GM19463 (cell line): ENCODE results near the gene AUTS2.
A peak's percentile ranks its signal among the peaks of the same experiment; 100 is the strongest.
"Not testable (repeated sequence)": the region's sequence is repeated elsewhere in the genome, so short reads cannot be mapped to it uniquely, and the experiment has no call there.

Source experiments
- ATAC-seq: cut with Tn5 transposase; IDR thresholded peaks from one replicate; pipeline ENCODE4 v1.9.1; 2021; ENCODE audit warnings: mild to moderate bottlenecking, moderate library complexity; ENCODE audit not compliant: unreplicated experiment

The AUTS2 gene

DNA sequence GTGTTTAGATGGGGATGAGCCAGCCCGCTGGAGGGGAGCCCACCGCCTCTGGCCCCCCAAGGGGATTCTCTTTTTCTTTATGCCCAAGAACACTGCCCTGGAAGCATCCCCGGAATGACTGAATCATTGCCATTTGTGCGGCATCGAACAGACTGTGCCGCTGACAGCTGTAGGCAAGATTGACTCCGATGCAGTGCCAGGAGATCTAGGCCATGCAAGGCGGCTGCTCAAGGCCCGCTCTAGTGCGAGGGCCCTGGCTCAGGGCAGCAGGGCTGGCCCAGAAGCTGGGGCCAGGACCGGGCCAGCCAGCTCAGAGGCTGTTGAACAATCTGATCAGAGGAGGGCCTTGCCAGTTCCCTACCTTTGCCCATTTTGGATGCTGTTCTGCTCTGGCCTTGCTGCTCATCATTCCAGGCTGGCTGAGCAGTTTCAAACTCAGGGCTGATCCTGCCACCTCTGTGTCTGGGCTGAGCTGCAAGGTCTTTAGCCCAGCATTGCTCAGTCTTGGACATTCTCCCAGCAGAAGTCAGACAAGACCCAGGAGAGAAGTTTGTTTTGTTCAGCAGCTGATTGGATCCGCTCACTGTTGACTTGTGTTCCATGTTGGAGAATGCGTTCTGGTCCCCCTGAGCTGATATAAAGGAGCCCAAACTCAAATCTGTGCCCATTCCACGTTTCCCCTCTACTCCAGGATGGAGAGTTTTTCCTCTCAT lies 1048.4 kb downstream of the AUTS2 start:
- no peak for ATAC-seq

DNA sequence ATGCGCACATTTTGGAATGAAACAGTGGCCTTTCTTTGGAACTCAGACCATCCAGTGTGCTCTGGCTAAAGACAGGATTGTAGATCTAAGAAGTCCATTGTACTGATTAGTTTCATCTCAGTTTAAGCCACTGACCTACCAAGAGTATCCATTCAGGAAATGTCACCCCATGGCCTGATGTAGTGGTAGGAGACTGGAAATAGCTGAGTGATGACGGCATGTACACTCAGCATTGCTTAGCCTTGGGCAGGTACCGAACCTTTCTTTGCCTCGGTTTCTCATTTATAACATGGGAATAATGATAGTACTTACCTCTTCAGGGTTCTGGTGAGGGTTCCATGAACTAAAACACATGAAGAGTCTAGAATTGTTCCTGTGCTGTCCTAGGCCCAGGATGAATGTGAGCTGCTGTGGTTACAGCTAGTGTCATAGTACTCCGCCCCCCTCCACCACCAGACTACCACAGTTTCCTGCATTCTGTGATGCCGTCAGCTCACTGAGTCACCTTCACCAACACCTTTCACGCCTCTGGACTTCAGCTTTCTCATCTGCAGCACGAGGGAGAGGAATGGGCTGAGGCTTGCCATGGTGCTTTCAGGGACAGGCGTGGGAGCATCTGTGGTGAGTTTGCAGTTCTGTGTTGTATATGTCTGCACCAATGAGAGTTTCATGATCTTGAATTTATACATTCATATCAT lies 1049.7 kb downstream of the AUTS2 start:
- no peak for ATAC-seq

DNA sequence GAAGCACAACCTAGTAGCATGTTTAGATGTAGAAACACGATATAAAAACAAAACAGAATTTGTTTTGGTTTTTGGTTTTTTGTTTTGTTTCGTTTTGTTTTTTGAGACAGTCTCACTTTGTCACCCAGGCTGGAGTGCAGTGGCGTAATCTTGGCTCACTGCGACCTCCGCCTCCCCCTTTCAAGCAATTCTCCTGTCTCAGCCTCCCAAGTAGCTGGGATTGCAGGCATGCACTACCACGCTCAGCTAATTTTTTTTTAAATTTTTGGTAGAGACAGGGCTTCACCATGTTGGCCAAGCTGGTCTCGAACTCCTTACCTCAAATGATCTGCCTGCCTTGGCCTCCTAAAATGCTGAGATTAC lies 1050.2 kb downstream of the AUTS2 start:
- ATAC-seq = not testable (repeated sequence)

DNA sequence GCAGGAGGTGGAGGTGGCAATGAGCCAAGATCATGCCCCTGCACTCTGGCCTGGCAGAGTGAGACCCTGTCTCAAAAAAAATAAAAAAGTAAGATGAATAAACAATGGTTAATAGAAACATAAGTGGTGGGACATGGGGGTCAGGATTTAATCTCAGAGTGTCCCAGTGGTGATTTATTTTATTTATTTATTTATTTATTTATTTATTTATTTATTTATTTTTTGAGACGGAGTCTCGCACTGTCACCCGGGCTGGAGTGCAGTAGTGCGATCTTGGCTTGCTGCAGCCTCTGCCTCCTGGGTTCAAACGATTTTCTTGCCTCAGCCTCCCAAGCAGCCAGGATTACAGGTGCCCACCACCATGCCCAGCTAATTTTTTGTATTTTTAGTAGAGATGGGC lies 1051.0 kb downstream of the AUTS2 start:
- ATAC-seq = no peak

DNA sequence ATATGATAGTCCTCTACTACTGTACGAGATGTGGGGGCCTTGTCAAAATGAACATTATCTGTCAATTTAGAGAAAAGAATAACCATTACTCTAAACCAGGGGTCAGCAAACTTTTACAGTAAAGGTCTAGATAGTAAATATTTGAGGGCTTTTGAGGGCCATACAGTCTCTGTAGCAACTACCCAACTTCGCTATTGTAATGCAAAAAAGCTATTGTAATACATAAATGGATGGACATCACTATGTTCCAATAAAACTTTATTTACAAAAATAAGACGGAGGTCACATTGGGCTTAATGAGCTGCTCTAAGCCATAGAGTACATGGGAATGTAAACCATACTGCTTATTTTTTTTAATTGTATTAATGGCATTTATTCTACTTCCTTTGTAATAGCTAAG lies 1055.9 kb downstream of the AUTS2 start:
- ATAC-seq = no peak

DNA sequence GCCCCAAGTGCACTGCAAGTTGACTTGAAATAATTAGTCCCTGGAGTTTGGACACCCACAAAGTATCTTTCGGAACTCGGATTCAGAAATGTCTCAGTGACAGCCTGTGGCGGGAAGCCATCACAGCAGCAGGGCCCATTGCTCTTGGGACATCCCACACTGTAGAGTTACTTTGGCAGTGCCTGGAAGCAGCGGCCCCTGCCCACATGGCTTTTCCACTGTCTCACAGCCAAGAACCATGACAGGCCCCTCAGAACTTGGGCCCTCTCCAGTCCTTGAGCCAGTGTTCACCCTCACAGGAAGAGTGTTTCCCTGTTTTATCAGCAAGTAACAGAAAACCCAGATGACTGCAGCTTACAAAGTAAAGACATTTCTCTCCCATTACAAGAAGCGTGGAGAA lies 1056.7 kb downstream of the AUTS2 start:
- ATAC-seq = no peak

DNA sequence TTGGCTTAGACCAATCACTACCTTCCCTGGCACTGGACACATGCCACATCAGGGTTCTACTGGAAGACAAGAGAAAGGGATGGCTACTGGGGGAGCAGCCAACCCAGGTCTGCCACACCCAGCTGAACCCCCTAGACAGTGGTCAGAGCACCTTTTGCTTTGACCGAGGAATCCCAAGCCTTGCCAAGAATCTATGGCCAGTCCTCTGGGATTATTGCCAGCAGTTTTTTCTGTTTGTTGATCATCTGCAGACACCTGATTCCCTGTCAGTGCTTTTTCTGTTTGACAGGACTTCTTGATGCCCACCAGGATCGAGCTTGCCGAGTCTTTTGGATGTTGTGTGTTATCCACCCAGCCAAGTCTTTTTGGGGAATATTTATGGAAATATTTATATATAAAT lies 1057.4 kb downstream of the AUTS2 start:
- ATAC-seq = no peak

DNA sequence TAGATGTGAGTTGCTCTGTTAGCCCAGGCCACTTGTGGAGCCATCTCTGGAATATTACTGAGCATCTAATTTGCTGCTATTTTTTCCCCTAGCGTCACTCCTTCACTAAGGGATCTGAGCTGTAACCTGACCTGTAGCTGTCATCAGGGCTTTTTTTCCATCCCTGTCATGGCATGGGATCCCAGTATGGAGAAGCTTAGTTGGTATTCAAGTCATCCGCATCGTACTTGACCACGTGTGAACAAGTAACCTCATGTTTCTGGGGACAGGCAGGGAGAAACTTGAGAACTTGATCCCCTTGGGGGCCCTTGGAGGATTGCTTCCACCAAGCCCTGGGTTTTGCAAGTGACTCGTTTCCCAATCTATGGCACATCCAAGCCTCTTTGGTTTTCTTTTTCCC lies 1059.3 kb downstream of the AUTS2 start:
- ATAC-seq = no peak

DNA sequence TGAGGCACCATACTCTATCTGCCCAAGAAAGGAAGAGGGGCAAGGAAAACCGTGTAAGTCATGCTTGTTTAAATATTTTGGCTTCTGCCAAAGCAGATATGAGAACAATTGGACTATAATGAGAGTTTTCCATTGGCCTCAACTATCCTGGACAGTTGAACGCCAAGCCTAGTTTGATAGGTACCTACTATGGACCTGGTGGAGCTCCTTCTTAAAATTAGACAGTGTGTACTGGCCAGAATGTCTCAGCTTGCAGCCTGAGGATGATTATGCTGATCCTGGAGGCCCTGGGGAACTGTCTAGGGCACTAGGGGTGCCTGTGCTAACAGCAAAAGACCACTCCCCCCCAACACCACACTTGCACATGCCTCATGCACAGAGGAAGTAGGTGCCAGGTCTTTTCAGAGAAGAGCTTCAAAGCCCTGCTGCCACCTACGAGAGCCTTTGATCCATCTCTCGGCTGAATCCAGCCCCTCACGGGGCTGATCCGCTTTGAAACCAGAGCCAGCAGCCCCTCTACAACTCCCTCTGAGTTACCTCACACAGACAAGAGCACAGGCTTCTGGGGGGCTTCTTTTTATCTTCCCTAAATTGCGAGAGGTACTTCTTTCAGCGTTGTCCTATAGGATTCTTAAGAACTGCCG lies 1059.8 kb downstream of the AUTS2 start:
- no peak for ATAC-seq

DNA sequence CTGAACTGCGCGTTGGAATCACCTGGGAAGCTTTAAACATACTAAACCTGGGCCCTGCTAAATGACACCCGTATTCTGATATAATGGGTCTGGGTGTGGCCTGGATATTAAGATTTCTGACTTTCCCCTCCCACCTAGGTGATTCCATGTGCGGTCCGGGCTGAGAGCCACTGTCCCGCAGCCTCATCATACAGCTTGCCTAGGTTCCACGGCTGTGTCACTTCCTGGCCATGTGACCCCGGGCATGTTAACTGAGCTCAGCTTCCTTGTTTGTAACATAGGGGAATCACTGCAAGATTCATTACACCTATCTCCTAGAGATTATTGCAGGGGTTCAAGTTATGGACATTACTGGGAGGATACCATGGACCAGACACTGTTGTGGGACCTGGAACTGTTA lies 1061.0 kb downstream of the AUTS2 start:
- ATAC-seq = no peak

DNA sequence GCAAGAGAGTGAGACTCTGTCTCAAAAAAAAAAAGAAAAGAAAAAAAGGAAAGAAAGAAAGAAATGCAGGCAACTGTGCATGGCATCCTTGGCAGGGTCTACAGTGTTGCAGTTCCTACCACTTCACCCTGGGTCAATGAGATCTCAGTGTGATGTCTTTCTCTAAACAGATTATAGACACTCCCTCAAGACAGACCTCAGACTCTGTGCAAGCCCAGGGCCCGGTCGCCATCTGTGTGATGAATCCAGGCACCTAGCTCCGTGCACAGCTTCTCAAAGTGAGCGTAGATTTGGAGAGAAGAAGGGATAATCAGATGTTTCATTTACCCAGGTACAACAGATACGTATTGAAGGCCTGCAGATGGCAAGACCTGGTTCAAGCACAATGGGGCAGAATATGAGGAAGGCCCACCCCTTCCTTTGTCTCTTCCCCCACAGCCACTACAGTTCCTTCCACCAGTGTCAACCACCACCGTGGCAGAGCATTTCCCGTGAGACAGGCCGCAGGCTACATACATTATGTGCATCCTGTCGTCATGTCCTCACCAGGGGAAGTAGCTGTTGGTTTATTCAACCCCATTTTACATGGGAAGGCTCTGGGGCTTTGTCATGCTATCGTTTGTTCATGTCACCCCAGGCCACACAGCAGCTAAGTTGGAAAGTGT lies 1062.0 kb downstream of the AUTS2 start:
- no peak for ATAC-seq

DNA sequence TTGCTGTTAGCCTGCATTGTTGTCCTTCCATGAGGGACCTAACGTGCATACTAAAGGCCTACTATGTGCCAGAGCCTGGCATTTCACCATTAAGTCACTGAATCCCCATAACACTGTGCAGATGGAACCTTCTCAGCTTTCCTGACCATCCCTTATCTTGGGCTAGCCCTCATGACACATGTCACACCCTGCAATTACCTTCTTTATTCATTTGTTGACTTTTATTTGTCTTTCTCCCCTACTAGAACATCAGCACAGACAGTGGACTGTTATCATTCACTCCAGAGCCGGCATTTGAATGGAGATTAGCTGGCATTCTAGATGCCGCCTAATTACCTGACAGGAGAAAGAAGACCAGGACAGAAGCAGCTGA lies 1062.5 kb downstream of the AUTS2 start:
- ATAC-seq = no peak

DNA sequence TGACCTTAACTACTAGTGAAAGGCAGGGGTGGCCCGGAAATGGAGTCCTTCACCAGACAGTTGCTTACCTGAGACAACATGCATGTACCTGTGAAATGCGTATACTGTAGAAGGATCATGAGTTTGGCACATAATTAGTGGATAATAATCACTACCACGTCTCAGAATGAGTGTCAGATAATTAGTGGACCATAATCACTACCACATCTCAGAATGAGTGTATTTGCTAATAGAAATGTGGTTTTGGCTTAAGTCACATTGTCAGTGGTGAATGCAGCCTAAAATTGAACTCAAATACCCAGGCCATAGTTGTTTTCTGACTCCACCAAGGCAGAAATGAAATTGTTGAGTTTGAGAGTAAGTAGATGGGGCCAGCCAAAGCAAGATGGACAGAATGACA lies 1065.4 kb downstream of the AUTS2 start:
- ATAC-seq = no peak

DNA sequence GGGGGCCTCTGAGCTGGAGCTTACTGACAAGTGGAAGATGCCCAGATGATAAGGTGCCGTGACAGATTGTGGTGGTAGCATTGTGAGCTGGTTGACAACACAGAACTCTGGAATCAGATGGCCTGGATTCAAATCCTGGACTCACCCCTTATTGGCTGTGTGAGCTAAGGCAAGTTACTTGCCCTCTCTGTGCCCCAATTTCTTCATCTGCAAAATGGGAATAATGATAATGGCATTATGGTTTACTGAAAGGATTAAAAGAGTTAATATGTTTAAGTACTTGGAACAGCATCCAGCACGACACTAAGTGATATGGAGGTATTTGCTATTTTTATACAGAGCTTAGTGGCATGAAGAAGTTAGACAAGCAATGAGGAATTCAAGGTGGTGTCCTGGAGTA lies 1067.7 kb downstream of the AUTS2 start:
- no peak for ATAC-seq

DNA sequence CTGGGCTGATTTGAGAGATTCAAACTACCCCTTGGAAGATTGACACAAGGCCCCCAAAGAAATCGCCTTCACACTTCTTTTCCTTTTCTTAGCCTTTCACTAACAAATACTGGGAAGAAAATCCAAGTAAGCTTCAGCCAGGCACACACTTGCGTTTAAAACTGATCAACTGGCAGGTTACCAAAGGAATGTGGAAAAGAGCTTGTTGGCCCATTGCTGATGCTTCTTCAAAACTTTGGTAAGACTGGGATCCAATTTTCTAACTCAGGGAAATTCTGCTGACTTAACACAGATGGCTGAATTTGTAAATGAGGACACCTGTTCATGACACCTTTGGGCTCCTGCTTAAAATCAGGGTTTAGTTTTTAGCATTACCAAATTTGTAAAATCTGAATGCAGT lies 1069.1 kb downstream of the AUTS2 start:
- no peak for ATAC-seq

DNA sequence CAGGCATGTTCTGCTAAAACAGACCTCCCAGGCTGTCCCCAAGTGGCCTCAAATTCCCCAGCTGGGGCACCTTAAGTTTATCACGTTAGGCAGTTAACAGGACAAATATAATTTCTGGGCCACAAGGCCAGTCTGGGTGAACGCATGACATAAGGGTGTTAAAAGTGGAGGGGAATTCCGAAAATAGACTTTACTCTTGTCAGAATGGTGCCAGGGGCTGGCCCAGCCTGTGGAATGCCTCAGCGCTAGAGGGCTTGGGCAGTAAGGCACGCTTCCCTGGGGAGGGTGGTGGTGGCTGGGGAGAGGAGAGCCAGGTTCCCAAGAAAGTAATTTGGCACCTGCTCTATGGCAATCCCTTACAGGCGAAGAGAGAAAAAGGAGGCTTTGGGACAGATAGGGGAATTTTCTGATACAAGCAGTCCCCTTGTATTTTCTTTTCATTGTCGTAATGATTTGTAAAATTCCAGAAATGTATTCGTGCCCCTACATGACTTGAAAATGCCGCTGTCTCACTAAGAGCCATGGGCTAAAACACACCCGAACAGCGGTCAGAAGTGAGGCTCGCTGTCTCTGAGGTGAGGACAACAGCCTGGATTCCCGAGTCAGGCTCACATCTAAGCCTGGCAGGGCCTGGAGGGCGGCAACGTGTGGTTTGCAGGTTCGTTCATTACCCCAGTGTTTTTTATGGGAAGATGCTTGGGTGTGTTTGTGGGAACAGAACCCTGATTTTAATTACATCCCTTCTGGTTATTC lies 1070.5 kb downstream of the AUTS2 start:
- ATAC-seq = peak; percentile 76

DNA sequence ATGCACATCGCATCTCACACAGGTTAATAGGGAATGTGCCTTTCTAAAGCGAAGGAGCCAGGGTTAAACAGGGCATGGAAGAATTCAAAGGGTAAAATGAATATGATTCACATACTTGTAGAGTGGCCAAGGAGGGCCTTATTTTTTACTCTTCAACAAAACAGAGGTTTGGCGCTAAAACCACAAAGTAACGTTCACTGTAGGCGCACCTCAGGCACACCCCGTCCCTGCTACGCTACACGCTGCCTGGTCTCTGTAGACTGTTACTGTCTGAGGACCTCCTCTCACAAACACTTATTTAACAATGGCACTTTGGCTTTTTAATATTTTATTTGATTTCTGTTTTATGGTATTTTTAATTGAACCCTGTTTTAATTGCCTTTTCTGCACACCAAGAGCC lies 1071.6 kb downstream of the AUTS2 start:
- ATAC-seq = no peak

DNA sequence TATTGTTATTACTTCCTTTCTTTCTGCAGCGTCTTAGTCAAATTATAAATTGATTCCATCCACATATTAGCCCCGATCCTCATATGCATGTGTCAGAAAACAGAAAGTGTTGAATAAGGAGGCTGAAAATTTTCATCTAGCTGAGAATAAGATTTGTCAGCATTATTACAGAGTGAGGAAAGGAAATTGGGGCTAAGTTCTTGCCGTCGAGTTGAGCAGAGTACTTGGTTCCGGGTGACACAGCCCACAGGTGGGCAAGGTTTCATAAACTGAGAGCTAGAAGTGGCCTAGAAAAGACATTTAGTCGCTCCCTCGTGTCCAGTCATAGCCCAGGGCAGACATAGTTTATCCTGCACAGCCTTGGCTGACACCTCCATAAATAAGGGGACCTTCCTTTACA lies 1072.0 kb downstream of the AUTS2 start:
- ATAC-seq = no peak

DNA sequence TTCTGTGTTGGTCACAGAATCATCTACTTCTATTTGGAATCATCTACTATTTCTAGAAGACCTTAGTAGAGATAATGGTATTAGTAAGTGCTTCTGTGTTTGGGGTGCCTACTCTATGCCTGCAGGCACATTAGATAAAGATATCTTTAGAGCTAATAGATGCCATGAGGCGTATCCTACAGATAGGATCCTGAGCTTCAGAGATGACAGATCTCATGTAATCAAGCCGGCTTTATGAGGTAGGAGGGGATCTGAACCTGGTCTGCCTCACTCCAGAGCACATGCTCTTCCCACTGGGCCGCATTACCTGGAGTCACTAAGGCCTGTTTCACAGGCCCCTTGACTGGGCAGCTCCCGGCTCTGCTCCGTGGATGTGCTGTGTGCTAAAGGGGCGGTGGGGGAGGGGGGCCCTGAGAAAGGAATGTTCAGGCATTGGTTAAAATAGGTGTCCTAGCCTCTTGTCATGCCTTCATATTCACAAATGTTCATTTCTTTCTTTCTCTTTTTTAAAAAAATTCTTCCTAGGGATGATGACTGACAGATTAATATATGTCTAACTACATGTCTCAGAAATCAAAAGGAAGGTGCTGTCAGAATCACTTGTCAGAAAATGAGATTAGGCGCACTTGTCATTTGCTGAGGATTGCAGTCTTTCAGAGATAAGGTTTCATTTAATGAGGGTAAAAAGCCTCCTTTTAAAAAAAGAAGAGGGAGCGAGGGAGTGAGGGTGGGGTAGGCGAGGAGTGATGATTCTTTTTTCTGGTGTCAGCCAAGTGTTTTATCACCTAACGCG lies 1075.7 kb downstream of the AUTS2 start:
- ATAC-seq = no peak

DNA sequence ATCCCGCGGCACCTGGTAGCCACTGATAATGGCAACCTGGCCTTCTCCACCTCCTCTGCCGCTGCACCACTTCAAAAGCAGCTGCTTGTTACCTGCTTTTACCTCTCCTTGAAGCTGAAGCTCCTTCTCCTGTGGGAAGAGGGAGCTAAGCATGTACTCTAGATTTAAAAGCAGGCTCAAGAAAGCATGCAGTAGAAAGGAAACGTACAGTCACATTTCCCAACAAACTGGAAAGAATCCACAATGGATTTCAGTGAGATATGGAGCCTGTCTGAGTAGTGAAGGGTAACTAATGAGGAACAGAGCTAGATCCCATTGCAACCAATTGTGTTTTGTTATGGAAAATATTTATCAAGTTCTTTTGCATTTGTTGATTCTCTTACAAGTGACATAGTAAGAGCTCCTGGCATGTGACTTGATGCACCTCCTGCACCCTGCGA lies 1076.3 kb downstream of the AUTS2 start:
- no peak for ATAC-seq
